NCI-H1105 treated with DMSO at 0.1 percent for 48 hours (cell line): ENCODE measurements around the gene FAM110C.
"Not testable (repeated sequence)": the region's sequence is repeated elsewhere in the genome, so short reads cannot be mapped to it uniquely, and the experiment has no call there.

ENCODE experiments used
- DNase-seq: peaks from one replicate; lab custom pipeline; 2025; lab: John Stamatoyannopoulos, UW

The FAM110C gene

DNA sequence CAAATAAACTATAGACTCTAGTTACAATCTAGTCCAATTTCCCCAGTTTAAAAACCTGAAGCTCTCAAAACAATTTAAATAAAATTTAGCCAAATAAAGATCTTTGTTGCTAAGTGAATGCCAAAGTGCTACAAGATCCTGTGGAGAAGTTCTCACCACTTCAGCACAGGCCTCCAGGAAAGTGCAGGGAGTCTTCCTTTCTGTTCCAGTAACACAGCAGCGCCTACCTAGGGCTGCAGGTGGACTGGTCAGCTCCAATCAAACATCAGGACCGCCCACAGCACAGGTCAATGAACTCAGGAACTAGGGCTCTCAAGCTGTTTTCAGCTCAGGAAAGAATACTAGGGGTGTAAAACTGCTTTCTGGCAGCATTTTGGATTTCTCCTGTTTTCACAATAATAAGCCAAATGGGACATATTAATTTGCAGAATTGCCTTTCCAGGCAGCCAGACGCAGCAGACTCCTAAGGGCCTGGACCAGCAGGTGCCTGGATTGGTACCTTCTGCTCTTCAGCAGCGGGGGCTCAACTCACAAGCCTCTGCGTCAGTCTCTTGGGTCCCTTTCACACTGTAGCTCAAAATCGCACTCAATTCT is 1.5 kb downstream of the FAM110C start:
- DNase-seq = peak; percentile 54

DNA sequence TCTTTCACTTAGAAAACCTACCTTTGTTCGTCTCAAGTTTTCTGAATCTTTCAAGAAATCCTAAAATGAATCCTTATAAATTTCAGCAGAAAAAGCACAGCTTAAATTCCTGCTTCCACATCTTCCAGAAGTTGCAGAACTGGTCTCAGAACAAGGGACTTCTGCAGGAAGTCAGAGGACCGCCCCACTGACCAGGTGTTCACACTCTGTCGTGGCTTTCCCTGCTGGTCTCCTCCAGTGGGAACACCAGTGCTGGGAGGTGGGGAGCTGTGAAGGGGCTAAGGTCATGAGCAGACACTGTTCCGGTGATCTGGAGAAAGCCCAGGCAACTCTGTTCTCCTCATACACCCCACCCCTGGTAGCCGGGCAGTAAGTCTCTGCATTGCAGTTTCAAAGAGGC is 3.5 kb downstream of the FAM110C start:
- no peak for DNase-seq

- no peak for DNase-seq
These were observed 5.8 kb downstream of the FAM110C start for GRCh38 chr2:40465-40864.

GRCh38 chr2:38155-38554 is 8.2 kb downstream of the FAM110C start:
- DNase-seq = no peak

GRCh38 chr2:36318-36717 is 10.0 kb downstream of the FAM110C start:
- no peak for DNase-seq

GRCh38 chr2:35852-36251 is 10.5 kb downstream of the FAM110C start:
- no peak for DNase-seq

- DNase-seq = no peak
These were observed 12.7 kb downstream of the FAM110C start for GRCh38 chr2:33620-34019.

DNA sequence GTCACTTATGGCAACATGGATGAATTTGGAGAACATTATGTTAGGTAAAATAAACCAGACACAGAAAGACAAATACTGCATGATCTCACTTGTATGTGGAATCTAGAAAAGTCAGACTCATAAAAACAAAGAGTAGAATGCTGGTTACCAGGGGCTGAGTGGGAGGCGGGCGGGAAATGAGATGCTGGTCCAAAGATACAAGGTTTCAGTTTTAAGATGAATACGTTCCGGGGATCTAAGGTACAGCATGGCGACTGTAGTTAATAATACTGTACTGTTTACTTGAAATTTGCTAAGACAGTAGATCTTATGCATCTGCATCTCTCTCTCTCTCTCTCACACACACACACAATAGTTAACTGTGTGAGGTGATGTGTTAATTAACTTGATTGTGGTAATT is 14.2 kb downstream of the FAM110C start:
- no peak for DNase-seq

GRCh38 chr2:29253-29652 is 17.1 kb downstream of the FAM110C start:
- DNase-seq = no peak

GRCh38 chr2:28406-28975 is 17.8 kb downstream of the FAM110C start:
- no peak for DNase-seq

DNA sequence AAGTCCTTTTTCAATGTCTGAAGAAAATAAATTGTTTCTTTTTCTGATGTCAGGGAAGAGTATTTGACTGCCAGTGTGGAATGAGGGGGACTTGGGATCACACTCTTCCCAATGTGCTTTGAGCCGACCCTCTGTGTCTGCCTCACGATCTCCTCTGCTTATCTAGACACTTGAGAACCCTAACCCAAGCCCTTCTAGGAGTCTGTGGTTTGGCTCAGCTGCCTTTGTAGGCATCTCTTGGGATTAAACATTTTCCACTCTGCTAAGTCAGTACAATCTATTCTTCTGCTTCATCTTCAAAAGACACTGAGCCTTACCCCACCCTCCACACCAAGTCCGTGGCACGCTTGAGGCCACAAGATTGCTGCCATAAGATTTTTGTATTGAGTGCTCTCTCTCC is 19.4 kb downstream of the FAM110C start:
- no peak for DNase-seq

DNA sequence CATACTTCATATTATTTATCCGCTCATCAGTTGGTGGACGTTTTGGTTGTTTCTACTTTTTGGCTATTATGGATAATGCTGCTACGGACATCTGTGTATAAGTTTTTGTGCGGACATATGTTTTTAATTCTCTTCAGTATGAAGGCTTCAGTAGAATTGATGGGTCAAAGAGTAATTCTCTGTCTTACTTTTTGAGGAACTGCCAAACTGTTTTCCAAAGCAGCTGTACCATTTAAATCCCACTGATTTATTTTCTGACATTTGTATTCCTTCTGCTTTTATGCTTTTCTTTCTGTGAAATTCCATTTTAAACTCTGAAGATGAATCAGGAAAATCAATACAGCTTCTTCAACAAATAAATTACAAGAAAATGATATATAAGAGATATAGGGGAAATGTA is 20.8 kb downstream of the FAM110C start:
- no peak for DNase-seq

- DNase-seq = not testable (repeated sequence)
These were observed 21.7 kb downstream of the FAM110C start for GRCh38 chr2:24591-24990.

GRCh38 chr2:24107-24506 is 22.2 kb downstream of the FAM110C start:
- DNase-seq = no peak

DNA sequence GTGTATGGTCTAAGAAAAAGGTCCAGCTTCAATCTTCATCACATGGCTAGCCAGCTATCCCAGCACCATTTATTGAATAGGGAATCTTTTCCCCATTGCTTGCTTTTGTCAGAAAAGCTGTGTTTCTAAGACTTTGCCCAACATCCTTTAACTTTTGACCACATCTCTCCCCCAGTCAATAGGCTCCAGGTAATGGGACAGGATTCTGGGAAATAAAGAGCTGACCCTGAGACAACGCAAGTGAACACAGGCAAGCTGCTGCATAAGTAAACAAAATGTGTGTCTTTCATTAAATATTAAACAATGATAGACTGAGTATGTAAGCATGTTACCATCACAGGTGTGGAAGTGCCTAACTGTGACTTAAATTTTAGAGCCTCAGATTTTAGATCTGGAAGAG is 23.0 kb downstream of the FAM110C start:
- no peak for DNase-seq

DNA sequence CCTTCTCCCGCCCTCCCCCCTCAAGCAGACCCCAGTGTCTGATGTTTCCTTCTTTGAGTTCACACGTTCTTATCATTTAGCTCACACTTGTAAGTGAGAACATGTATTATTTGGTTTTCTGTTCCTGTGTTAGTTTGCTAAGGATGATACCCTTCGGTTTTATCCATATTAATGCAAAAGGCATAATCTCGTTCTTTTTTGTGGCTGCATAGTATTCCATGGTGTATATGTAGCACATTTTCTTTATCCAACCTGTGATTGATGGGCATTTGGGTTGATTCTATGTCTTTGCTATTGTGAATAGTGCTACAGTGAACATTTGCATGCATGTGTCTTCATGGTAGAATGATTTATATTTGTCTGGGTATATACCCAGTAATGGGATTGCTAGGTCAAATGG is 24.1 kb downstream of the FAM110C start:
- DNase-seq = not testable (repeated sequence)

GRCh38 chr2:20259-20658 is 26.0 kb downstream of the FAM110C start:
- not testable (repeated sequence) for DNase-seq

GRCh38 chr2:19505-19904 is 26.8 kb downstream of the FAM110C start:
- no peak for DNase-seq

DNA sequence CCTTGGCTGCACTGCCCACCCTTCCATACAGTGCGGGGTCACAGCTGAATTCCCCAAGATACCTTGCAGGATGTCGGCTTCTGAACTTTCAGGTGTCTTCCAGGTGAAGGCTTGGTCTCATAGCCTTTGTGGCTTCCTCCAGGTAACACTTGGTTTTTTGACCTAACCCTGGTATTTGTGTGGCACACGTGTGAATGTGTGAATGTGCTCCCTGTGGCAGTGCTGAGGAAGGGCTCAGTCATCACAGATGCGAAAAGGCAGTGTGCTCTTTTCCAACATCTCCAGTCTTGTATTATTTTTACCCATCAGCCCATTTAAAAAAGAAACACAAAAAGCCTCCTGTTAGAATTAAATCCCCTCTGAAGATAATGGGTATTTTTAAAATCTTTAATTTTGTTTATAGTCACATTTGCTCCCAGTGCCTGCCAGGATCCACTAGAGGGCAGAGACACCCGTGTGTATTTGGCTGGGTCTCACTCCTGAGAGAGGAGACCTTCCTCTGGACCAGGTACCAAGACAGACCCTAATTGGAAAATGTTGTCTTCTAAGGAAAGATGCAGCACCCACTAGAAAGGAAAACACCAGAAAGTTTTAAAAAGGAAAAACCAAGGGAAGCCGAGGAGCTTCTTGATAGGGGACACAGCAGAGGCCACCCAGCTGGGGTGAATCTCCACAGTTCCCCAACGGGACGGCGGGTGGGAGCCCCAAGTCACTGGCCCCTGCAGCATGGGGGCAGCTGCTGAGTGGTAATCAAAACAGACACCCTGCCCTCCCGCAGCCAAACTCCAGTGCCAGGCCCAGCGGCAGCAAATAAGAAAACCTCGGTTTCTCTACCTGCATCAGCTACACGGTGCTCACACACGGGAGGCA is 27.7 kb downstream of the FAM110C start:
- DNase-seq = no peak

DNA sequence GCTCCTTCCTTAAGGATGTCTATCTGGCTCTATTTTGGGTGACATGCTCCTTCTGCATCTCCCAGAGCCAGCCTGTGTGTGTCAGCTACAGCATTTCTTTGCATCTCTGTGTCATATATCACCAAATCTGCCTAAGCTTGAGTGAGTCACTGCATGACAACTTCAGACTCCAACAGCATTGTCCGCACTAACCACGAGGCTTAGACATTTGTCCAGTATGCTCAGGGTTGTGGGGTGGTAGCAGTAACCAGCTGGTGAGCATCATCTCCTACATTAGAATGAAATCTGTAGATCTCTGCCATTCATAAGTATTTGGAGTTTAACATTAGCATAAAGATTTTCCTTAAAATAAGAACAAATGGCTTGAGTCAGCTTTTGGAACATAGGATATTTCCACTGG is 30.4 kb downstream of the FAM110C start:
- not testable (repeated sequence) for DNase-seq

- no peak for DNase-seq
These were observed 34.9 kb downstream of the FAM110C start for GRCh38 chr2:11248-11941.

GRCh38 chr2:10222-10875 is 36.0 kb downstream of the FAM110C start:
- DNase-seq = no peak
